Endothelial cell (in vitro differentiated cells): Measurements from ENCODE around the gene GBX2. TPM values are rescaled to one million over a fixed set of nuclear protein-coding genes. Genes with fewer than 3 reads are reported as not detected.
A peak's percentile ranks its signal among the peaks of the same experiment; 100 is the strongest.

Source experiments
- DNase-seq: peaks from one replicate; pipeline ENCODE4 v3.0.0; 2021; ENCODE audit warnings: low spot score
- H3K27ac Mint-ChIP-seq: one replicate; pipeline ENCODE4 v1.8.0; 2021; ENCODE audit warnings: mixed read lengths, inconsistent platforms; ENCODE audit not compliant: unreplicated experiment
- H3K27me3 Mint-ChIP-seq: one replicate; pipeline ENCODE4 v1.8.0; 2021; ENCODE audit warnings: mild to moderate bottlenecking, moderate library complexity, mixed read lengths, inconsistent platforms; ENCODE audit not compliant: unreplicated experiment
- H3K36me3 Mint-ChIP-seq: one replicate; pipeline ENCODE4 v1.8.0; 2021; ENCODE audit warnings: mild to moderate bottlenecking, low read depth, mixed read lengths, inconsistent platforms; ENCODE audit not compliant: unreplicated experiment
- H3K4me1 Mint-ChIP-seq: one replicate; pipeline ENCODE4 v1.8.0; 2021; ENCODE audit warnings: mild to moderate bottlenecking, mixed read lengths, inconsistent platforms; ENCODE audit not compliant: unreplicated experiment
- H3K4me3 Mint-ChIP-seq: one replicate; pipeline ENCODE4 v1.8.0; 2021; ENCODE audit warnings: mild to moderate bottlenecking, mixed read lengths, inconsistent platforms; ENCODE audit not compliant: unreplicated experiment
- H3K9me3 Mint-ChIP-seq: one replicate; pipeline ENCODE4 v1.8.0; 2021; ENCODE audit warnings: mixed read lengths, inconsistent platforms; ENCODE audit not compliant: unreplicated experiment
- CTCF ChIP-seq: fragments of 200-600 bp; sonication (generic); IDR thresholded peaks from one replicate; pipeline ENCODE4 v1.5.0; 2021; ENCODE audit warnings: antibody characterized with exemption; ENCODE audit not compliant: unreplicated experiment
- total RNA-seq: library from RNA; stranded (reverse); fragmentation: NEBNext Ultra II Directional; extraction: Animal tissue kit (Norgen Biotek cat#: 25700); gene quantifications from one replicate; pipeline ENCODE4 v1.2.1, GENCODE V29; 2021; ENCODE audit not compliant: unreplicated experiment

GBX2 gene
- total RNA-seq, 1 donor from 2014 or later, result 3.5 TPM

GRCh38 chr2:236166796-236167296 is 1.3 kb downstream of the GBX2 start:
- DNase-seq, result no peak
- Mint-ChIP-seq H3K27ac (no peak overlapping the region), H3K27me3 (peaks cover 45% of the 10 kb centered on the region), H3K4me3 (peak overlapping the region; percentile 88), H3K9me3 (no peaks in the 10 kb centered on the region), H3K4me1 (peaks cover 36% of the 10 kb centered on the region), H3K36me3 (peaks cover 7% of the 10 kb centered on the region)
- TF ChIP-seq CTCF, result no peak

GRCh38 chr2:236165842-236166795 is 2.1 kb downstream of the GBX2 start:
- no peak for DNase-seq
- Mint-ChIP-seq H3K4me1 (peaks cover 36% of the 10 kb centered on the region), H3K27ac (no peak overlapping the region)

GRCh38 chr2:236164925-236165841 is 3.0 kb downstream of the GBX2 start:
- H3K36me3 Mint-ChIP-seq, result peaks cover 7% of the 10 kb centered on the region
- peaks cover 31% of the 10 kb centered on the region for H3K4me1 Mint-ChIP-seq
- H3K4me3 Mint-ChIP-seq, result peak overlapping the region; percentile 87
- TF ChIP-seq CTCF, result no peak
- H3K9me3 Mint-ChIP-seq, result no peaks in the 10 kb centered on the region
- no peak for DNase-seq
- peaks cover 50% of the 10 kb centered on the region for H3K27me3 Mint-ChIP-seq
- no peak overlapping the region for H3K27ac Mint-ChIP-seq

More at GRCh38 chr2:236165842-236166795, 2.1 kb downstream of the GBX2 start:
- H3K4me3 Mint-ChIP-seq, result peak overlapping the region; percentile 88
- peaks cover 48% of the 10 kb centered on the region for H3K27me3 Mint-ChIP-seq
- no peak for TF ChIP-seq CTCF
- peaks cover 7% of the 10 kb centered on the region for H3K36me3 Mint-ChIP-seq
- no peaks in the 10 kb centered on the region for H3K9me3 Mint-ChIP-seq

GRCh38 chr2:236164201-236164924 is 3.8 kb downstream of the GBX2 start:
- no peak for TF ChIP-seq CTCF
- peaks cover 44% of the 10 kb centered on the region for H3K27me3 Mint-ChIP-seq
- peak overlapping the region; percentile 87 for H3K4me3 Mint-ChIP-seq
- peaks cover 7% of the 10 kb centered on the region for H3K36me3 Mint-ChIP-seq
- H3K27ac Mint-ChIP-seq, result no peak overlapping the region
- peaks cover 22% of the 10 kb centered on the region for H3K4me1 Mint-ChIP-seq
- peak; percentile 51 for DNase-seq
- no peaks in the 10 kb centered on the region for H3K9me3 Mint-ChIP-seq
